GM19240 (cell line): ENCODE results near the gene RPL12.
"Not testable (repeated sequence)": the region's sequence is repeated elsewhere in the genome, so short reads cannot be mapped to it uniquely, and the experiment has no call there.

Experiments
- DNase-seq: peaks from one replicate; pipeline ENCODE4 v3.0.0; 2011; ENCODE audit warnings: low spot score; ENCODE audit not compliant: insufficient read length

The RPL12 gene

DNA sequence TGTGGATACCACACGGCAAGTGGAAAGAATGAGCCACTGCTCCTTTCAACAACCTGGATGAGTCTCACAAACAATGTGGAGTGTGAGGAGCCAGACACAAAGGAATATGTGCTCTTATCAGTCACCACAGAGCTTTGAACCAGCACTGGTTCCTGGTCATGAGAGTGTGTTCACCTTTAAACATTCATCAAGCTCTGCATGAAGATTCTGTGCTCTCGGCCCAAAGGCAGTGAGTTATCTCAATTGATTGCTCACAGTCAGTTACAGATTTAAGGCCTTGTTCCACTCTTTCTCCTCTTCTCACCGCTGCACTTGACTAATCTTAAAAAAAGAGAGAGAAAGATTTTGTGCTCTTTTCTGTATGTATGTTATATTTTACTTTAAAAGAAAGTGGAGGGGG, 19.5 kb upstream of the RPL12 start:
- DNase-seq, result no peak

DNA sequence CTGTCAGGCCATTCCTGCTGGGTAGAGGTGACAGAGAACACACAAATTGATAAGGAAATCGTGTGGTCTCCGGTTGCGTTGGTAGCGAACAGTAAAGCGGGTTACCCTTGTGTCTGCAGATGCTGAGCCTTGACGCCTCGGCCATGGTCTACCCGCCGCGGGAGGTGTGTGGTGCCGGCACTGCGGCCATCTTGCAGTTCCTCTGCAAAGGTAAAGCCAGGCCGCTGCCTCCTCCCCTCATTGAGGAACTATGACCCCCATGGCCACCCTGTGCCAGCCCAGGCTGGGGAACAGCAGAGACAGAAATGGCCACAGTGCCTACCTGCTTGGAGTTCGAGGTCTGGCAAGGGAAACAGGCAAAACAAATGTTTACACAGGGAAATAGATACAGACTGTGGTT, 16.4 kb upstream of the RPL12 start:
- no peak for DNase-seq

DNA sequence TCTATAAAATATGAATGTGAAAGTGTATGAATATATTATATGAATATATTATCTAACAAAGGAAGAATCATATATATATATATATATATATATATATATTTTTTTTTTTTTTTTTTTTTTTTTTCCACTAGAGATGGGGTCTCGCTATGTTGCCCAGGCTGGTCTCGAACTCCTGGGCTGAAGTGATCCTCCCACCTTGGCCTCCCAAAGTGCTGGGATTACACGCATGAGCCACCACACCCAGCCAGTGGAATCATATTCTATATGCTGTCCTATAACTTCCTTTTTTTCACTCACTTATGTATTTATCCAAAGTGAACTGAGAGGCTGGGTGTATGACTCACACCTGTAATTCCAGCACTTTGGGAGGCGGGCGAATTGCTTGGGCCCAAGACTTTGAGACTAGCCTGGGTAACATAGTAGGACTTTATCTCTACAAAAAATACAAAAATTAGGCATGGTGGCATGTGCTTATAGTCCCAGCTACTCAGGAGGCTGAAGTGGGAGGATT, 15.3 kb upstream of the RPL12 start:
- DNase-seq, result not testable (repeated sequence)

DNA sequence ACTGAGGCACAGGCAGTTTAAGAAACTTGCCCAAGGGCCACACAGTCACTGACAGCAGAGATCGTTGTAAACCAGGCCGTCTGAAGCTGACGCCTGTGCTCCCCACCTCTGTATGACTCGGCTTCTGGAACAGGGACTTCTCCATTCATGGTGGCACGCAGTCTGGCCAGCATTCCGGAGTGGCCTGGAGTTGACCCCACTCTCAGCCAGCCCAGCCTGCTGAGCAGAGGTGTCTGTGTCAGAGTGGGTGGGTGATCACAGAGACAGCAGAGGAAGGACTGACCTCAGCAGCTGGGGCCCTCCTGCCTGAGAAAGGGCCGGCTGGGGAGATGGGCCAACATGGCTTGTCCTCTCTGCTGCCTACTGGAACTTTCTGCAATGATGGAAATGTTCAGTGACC, 12.7 kb upstream of the RPL12 start:
- DNase-seq, result no peak

DNA sequence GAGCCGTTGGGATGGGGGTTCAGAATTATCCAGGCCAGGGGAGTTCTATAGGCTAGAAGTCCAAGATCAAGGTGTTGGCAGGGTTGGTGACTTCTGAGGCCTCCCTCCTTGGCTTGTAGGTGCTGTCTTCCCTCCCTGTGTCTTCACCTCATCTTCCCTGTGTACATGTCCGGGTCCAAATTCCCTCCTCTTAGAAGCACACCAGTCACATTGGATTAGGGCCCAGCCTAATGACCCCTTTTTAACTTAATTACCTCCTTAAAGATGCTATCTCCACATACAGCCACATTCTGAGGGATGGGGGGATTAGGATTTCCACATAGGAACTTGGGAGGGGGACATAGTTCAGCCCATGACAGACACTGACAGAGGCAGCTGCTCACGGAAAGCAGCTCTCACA, 12.2 kb upstream of the RPL12 start:
- no peak for DNase-seq

DNA sequence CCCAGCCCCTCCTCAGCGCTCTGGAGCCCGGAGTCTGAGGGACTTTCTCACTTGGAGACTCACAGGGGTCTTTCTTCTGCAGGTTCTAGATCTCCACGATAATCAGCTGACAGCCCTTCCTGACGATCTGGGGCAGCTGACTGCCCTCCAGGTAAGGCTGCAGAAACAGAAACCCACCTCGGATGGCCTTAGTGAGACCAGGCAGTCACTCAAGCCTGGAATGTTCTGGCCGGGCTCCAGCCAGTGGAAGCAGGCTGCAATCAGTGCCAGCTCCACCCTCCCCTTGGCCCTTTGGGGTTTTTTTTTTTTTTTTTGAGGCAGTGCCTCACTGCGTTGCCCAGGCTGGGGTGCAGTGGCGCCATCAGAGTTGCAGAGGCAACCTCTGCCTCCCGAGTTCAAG, 7.7 kb upstream of the RPL12 start:
- no peak for DNase-seq

DNA sequence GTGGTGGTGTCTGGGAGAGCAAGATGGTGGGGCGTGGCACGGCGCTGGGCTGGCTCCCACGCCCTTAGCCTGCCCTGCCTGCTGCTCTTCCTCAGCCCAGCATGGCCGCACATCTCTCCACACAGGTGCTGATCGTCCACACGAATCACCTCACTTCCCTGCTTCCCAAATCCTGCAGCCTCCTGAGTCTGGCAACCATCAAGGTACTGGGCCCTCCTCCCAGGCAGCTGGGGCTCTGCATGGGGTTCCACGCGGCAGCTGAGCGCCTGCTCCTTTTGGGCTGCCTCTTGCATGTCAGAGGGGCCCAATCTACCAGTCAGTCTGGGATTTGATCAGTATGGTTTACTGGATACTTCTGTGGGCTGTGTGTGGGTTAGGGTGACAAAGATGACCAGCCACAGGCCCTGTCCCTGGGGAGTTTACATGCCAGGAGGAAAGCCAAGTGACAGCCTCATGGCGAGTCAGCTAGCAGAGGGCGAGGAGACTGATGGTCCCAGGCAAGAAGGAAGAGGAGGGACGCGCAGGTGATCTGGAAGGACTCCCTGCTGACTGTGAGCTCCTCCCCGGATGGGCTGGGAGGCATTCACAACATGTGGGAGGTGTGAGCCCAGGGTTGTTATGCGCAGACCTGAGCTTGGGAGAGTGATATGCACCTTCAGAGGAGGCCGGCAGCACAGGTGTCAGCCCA, 6.1 kb upstream of the RPL12 start:
- no peak for DNase-seq

DNA sequence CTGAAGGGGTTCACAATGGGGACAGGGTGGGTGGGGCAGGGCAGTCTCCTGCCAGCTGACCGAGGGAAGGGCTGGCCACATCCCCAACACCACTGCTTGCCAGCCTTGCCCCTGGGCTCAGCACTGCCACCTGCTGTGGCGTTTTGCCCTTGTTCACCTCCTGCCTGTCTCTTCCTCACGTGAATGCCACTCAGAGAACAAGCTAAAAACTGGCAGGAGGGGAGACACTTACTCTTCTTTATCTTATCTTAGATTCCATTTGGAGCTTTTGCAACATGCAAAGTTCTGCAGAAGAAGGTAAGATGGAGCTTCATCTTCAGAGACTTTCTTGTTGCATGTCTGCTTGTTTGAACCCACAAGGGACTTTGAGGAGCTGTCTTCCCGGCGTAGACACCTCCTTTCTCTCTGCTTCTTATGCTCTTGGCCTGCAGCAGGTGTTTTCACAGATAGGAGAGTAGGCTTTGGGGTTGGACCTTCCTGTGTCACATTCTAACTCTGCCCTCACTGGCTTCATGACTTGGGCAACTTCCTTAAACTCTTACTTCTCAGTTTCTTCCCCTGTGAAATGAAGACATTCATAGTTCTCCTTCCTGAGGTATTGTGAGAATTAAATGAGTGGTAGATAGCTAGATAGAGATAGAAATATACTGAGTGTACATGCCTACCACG, 4.3 kb upstream of the RPL12 start:
- DNase-seq, result no peak

DNA sequence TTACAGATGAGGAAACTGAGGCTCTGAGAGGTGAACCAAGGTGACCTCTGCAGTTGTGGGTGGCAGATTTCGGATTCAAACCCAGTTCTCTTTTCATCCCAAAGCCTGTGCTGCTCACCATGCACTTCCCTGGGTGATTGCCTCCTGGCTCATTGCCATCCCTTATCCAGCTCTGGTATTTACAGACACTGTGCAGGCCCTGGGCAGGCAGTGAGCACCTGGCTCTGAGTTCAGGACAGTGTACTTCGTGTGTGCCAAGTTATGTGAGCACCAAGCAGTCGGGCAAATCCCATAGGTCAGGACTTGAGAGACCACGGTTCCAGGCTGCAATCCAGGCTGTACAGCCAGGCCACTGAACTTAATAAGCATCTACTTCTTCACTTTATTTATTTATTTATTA, 1.5 kb upstream of the RPL12 start:
- no peak for DNase-seq

DNA sequence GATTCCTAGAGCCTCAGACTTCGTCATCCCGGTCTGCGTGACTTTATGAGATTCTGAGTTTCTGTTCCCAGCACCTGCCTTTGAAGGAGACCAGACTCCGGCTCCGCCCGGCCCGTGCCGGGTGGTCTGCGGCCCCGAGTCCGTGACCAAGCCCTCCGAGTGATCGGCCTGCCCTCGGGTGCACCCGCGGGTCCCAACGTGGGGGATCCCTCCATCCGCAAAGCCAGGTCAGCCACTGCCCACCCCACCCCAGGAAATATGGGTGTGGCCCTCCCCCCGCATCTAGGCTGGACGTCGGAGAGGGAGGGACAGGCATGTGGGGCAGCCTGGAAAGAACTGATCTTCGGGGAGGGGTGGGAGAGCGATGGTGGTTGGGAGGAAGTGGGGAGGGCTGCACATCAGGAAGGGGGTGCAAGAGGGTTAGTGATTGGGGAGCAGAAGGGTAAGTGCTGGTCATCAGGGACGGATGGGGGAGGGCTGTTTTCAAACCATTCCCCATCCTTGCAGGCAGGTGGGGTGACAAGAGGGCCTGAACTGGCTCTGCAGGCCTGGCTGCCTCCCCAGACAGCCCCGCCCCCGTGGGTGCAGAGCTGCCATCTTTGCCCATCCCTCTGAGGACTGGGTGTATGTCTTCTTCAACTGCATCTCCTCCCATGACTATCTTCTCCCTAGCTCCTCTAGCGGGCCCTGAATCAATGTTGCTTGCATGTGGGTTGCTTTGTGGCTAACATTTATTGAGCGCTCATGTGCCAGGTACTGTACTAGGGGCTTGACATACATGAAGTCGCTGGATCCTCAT, 851 bp upstream of the RPL12 start:
- peak; percentile 33 for DNase-seq

DNA sequence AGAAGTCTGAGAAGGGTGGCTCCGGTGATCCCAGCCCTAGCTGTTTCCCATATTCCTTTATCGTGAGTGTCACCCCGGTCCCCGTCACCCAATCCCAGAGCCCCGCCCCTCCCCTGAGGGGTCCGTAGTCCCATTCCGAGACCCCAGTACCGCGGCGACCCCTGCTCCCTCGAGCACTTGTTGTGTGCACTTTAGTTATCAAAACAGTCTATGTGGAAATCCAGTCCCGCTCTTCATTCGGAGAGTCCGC, 327 bp upstream of the RPL12 start:
- no peak for DNase-seq

DNA sequence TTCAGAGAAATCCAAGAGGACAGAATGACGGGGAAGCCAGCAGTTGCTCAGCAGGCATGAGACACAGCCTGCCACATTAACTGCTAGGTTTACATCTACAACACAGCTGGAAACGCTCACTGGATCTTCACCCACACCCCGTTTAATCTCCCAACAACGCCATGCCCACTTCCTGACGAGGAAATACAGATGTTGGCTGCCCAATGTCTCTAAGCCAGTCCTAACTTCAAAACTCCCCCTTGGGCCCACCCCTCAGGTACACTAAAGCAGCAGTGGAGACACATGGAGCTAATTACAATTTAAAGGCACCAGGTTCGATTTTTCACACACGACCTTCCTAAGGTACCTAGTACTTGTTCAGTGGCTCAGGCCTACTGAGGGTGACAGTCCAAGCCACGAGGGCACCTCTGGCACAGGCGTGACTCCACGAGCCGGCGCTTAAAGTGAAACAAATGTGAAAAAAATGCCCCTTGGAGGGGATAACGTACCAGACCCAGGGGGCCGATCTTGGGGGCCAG, 904 bp downstream of the RPL12 start:
- no peak for DNase-seq

DNA sequence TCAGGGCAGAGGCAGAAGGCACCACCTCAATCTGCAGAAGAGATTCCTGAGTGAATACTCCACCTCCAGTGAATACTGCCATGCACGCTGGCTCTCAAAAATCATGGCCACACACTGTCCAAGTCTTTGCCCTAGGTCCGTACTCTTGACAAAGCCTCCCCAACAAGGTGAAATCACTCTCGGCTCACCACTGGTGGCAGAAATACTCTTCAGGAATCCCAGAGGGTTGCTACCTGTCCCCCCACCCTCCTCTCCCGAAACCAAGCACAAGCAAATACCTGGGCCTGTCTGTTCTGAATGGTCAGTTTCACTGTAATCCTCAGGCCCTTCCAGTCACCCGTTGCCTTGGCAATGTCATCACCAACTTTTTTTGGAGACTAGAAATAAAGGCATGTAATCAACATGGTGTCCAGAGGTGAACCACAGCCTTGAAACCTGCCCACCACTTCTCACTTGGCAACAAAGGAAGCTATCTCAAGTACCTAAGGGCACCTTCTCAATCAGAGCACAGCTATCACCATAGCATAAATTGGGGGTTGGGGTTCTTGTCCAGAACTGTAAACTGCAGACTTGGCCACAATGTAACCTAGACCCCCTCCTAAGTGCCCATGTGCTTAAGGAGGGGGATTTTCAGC, 1.8 kb downstream of the RPL12 start:
- DNase-seq, result no peak

DNA sequence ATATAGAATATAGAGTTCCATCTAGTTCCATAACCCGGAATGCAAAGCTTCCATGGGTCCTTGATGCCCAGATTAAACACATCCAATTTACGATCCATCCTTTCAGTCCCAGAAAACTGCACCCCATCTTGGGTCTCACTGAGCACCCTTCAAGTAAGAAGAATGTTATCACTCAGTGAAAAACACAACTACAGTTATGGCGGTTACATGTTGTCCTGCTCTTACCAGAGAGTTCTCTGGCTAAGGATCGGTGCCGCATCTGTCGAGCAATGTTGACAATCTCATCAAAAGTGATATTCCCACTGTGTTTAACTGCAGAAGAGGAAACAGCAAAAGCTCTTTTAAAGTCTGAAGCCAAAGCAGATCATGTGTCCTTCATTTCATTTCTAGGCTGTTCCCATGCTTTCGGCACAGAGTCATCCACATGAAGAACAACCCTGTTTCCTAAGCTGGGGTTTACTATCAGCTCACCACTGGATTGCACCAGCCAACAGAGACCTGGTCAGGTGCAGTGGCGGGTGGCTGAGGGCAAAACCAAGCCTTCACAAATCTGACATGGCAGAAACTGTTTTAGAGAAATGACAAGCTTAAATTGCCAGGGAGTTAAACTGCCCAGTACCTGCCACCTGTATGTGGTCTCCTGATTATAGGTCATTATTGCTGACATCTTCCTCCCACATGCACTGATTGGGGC, 2.9 kb downstream of the RPL12 start:
- no peak for DNase-seq

DNA sequence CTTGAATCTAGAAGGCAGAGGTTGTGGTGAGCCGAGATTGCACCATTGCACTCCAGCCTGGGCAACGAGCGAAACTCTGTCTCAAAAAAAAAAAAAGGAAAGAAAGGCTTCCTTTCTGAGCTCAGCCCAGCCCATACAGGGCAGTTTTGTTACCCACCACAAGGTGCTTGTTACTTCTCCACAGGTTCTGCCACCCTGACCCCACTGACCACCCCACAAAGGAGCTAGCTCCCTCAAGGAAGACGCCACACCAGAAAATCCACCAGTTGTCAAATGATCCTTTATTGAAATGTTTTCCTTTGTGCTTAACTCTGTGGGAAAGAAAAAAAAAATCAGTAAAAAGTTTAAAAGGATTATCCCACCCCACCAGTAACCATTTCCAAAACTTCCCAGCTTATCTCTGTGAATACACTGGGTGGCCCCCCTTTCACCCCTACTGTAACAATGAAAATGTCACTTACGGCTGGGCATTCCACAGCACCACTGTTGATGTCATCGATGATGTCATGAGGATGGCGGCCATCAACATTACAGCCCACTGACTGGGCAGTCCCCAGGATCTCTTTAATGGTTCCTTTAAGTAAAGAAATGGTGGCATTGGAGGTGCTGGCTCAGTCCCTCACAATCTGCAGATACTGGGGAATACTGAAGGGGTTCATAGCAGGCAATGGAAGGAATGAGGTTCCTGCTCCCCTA, 3.6 kb downstream of the RPL12 start:
- no peak for DNase-seq

DNA sequence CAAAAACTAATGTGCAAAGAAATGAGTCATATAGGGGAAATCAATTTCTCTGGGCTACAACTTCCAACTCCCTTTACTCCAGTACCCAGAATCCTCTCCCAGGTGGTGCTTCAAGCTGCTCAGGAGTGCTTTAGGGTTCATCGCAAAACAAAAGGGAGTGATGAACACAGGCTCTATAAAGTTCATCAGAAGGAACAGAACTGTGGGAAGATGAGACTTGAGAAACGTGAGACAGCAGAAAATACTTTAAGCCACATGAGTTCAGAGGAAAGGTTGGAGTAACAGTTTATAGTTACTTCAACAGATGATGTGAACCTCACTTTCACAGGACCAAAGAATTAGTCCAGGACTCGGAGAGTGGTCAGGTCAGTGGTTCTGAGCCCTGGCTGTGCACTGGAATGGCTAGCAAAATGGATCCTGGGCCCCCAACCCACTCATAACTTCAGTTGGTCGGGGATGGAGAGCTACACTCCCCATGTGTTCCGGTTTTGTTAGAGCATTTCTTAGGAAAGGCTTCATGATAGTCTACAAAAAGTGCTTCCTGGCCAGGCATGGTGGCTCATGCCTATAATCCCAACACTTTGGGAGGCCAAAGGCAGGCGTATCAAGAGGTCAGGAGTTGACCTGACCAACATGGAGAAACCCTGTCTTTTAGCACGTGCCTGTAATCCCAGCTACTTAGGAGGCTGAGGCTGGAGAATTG, 4.3 kb downstream of the RPL12 start:
- DNase-seq, result no peak

DNA sequence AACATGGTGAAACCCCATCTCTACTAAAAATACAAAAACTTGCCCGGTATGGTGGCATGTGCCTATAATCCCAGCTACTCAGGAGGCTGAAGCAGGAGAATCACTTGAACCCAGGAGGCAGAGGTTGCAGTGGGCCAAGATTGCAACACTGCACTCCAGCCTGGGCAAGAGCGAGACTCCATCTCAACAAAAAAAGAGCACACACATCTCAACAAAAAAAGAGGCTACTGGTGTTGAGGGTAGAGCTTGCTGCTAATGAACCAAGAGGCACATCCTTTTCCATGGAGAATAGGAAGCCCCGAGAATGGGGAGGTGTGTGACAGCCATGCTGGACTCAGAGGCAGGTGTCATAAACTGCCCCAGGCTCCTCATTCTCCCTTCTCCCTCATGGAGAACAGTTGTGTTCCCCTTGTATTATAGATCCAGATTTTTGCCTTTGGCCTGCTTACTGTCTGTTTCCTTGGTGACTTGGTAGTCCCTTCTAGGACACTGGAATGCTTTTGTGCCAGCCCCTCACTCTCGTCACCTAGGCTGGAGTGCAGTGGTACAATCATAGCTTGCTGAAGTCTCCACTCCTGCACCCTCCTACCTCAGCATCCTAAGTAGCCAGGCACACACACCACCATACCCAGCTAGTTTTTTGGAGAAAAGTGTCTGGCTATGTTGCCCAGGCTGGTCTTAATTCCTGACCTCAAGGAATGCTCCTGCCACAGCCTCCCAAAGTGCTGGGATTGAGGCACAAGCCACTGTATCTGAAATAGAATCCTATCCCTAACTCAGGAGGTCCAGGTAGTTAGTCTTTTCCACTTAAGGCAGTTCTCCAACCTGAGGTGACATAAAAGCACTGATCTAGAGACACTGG, 5.1 kb downstream of the RPL12 start:
- DNase-seq, result no peak

DNA sequence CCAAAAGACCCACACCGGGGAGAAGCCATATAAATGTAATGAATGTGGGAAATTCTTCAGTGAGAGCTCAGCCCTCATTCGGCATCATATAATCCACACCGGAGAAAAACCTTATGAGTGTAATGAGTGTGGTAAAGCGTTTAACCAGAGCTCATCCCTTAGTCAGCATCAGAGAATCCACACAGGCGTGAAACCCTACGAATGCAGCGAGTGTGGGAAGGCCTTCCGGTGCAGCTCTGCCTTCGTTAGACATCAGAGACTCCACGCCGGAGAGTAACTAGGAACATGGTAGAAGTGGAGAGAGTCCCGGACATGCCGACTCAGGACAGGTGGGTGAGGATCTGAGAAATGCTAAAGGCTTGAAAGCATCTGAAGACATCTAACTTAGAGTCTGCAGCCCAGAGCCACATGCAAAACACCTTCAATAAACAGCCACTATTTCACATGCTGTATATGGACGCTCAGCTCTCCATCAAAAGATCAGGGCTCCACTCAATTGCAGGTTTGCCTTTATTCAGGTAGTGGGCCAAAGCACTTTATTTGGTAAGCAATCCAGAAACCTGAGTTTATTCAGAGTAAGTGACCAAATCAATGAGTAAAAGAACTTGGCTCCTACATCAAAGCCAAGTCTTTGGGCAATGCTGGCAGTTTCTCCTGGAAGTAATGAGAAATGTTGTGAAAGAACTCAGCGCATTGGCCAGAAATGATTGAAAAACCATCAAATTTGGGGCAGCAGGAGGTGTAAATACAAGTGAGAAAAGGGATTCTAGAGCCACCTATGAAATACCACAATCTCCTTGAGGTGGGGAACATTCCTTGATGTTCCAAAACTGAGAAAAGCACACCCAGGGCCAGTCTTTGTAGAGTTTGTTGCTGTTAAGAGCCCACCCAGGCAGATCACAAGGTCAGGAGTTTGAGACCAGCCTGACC, 6.0 kb downstream of the RPL12 start:
- DNase-seq, result no peak
